HepG2 (cell line): ENCODE data around the gene PTRHD1. TPM values are rescaled to one million over a fixed set of nuclear protein-coding genes. Genes with fewer than 3 reads are reported as not detected.

Experiments
- ATAC-seq: fragments of 200-7000 bp; cut with Tn5 transposase; 3 replicates; pipeline ENCODE4 v1.9.1; 2020; ENCODE audit warnings: mild to moderate bottlenecking, moderate library complexity
- BruUV-seq: library from RNA; stranded (reverse); fragments of 400-500 nt; replicated peaks from 2 replicates; lab custom pipeline; 2021; lab: Mats Ljungman, UMichigan
- CTCF ChIA-PET: fragments of 300-600 bp; formaldehyde crosslinking; extraction: SDS; loops from one replicate; lab custom pipeline; 2021; ENCODE audit warnings: low total read pairs, inconsistent platforms, low intra/inter-chr PET ratio; lab: Yijun Ruan, JAX
- POLR2A ChIA-PET: fragments of 350-600 bp; sonication (Branson Sonifier 250); formaldehyde crosslinking; loops from one replicate; lab custom pipeline; 2020; ENCODE audit warnings: antibody characterized with exemption, inconsistent platforms; lab: Yijun Ruan, JAX
- DNase-seq: peaks from one replicate; pipeline ENCODE4 v3.0.0-alpha.2; 2015; ENCODE audit warnings: low spot score
- FAIRE-seq: peaks from 3 replicates; lab custom pipeline; 2011; peaks lifted over from hg19 to GRCh38; lab: Jason Lieb, UNC
- H2AFZ ChIP-seq: one replicate; pipeline ENCODE4 v1.6.1; 2011; ENCODE audit warnings: low read length, inconsistent platforms
- H3K27ac ChIP-seq: fragments of 300-600 bp; 3 replicates; pipeline ENCODE4 v1.8.0; 2011; ENCODE audit warnings: mixed run types, mild to moderate bottlenecking, mixed read lengths, low read length, inconsistent platforms; ENCODE audit not compliant: insufficient read depth; ENCODE audit errors: extremely low read length
- H3K27me3 ChIP-seq, 2 experiments: fragments of 200-600 bp in 1 of 2; 2 replicates in 1 of 2; 3 replicates in 1 of 2; pipeline versions ENCODE4 v1.6.0 to v1.8.0; 2011; ENCODE audit warnings: low read length in 2 of 2, mild to moderate bottlenecking in 2 of 2, moderate library complexity in 2 of 2, inconsistent platforms in 1 of 2; ENCODE audit not compliant: insufficient read depth in 2 of 2, control insufficient read depth in 1 of 2
- H3K36me3 ChIP-seq, 2 experiments: fragments of 200-600 bp in 1 of 2; replicated peaks in 1 of 2; 2 replicates in 1 of 2; 3 replicates in 1 of 2; pipeline versions ENCODE4 v1.5.1 to v1.8.0; 2011; ENCODE audit warnings: low read length in 2 of 2, inconsistent platforms in 1 of 2; ENCODE audit not compliant: insufficient read depth in 2 of 2, control insufficient read depth in 1 of 2
- H3K4me1 ChIP-seq: 2 replicates; pipeline ENCODE4 v1.5.1; 2012; ENCODE audit warnings: low read length, inconsistent platforms; ENCODE audit not compliant: insufficient read depth
- H3K4me2 ChIP-seq: 2 replicates; pipeline ENCODE4 v1.6.0; 2011; ENCODE audit warnings: low read depth, low read length, inconsistent platforms
- H3K4me3 ChIP-seq, 3 experiments: fragments of 200-600 bp in 1 of 3; sonication (generic), shearing (Covaris generic) in 1 of 3; replicated peaks in 1 of 3; 2 replicates each; pipeline ENCODE4 v1.5.1; 2011 to 2016; ENCODE audit warnings: low read length in 3 of 3, inconsistent platforms in 2 of 3, low read depth in 2 of 3, mild to moderate bottlenecking in 2 of 3, control low read depth in 1 of 3, mixed read lengths in 1 of 3; ENCODE audit not compliant: insufficient read depth in 1 of 3
- H3K79me2 ChIP-seq: one replicate; pipeline ENCODE4 v1.6.1; 2011; ENCODE audit warnings: low read length, inconsistent platforms; ENCODE audit not compliant: insufficient read depth
- H3K9ac ChIP-seq: 2 replicates; pipeline ENCODE4 v1.6.0; 2011; ENCODE audit warnings: mild to moderate bottlenecking, low read depth, low read length, inconsistent platforms; ENCODE audit not compliant: insufficient read depth
- H3K9me3 ChIP-seq: 2 replicates; pipeline ENCODE4 v1.5.1; 2012; ENCODE audit warnings: mild to moderate bottlenecking, low read length
- H4K20me1 ChIP-seq: 2 replicates; pipeline ENCODE4 v1.6.0; 2011; ENCODE audit warnings: inconsistent platforms, mild to moderate bottlenecking, low read length, moderate library complexity; ENCODE audit not compliant: insufficient read depth
- ATF1 ChIP-seq: IDR thresholded peaks from 2 replicates; pipeline ENCODE4 v1.6.1; 2016; ENCODE audit warnings: mild to moderate bottlenecking, control low read depth
- ELF3 ChIP-seq: IDR thresholded peaks from 2 replicates; pipeline ENCODE4 v1.6.1; 2016; ENCODE audit warnings: missing genetic modification reagents, missing compliant biosample characterization
- KMT2B ChIP-seq: IDR thresholded peaks from 2 replicates; pipeline ENCODE4 v1.6.1; 2016; ENCODE audit warnings: missing genetic modification reagents, missing compliant biosample characterization
- NFAT5 ChIP-seq: sonication (generic); formaldehyde crosslinking; IDR thresholded peaks from 2 replicates; pipeline ENCODE4 v1.4.0; 2020; ENCODE audit warnings: missing genetic modification reagents
- STAT6 ChIP-seq: sonication (generic); formaldehyde crosslinking; IDR thresholded peaks from 2 replicates; pipeline ENCODE4 v1.4.0; 2020; ENCODE audit warnings: missing genetic modification reagents, mild to moderate bottlenecking, borderline replicate concordance
- TEAD3 ChIP-seq: optimal IDR thresholded peaks from 2 replicates; pipeline ENCODE3; 2016; ENCODE audit warnings: borderline replicate concordance
- ZNF333 ChIP-seq: sonication (generic); formaldehyde crosslinking; IDR thresholded peaks from 2 replicates; pipeline ENCODE4 v1.4.0; 2020; ENCODE audit warnings: mild to moderate bottlenecking, missing genetic modification reagents, borderline replicate concordance
- WGBS: methylation state at CpG from one replicate; pipeline ENCODE4 v1.1.6; 2017; ENCODE audit warnings: low lambda C conversion rate; 5-methylcytosine and 5-hydroxymethylcytosine counted together
- in situ Hi-C: cut with HindIII; loops from 2 replicates; pipeline ENCODE4 v1.10.0; 2017; ENCODE audit warnings: low pct_unique_long_range_greater_than_20kb; ENCODE audit not compliant: extremely low pct_ligation_motif_present
- intact Hi-C: fragments of 100-400 bp; cut with micrococcal nuclease; formaldehyde crosslinking; loops from one replicate; pipeline ENCODE4 v1.10.0; 2022; ENCODE audit not compliant: unreplicated experiment
- polyA plus RNA-seq, 8 experiments: library from polyadenylated mRNA; depleted of rRNA in 3 of 8; stranded (reverse) in 7 of 8; unstranded in 1 of 8; fragments of >200 nt; fragmentation: Illumina TruSeq in 4 of 8; extraction: Trizol in 4 of 8; gene quantifications; 2 replicates each; pipeline versions ENCODE4 v1.2.1 to v1.2.3, GENCODE V29; 2011 to 2016; ENCODE audit warnings: low read depth in 4 of 8, missing spikeins in 1 of 8, mixed read lengths in 1 of 8; ENCODE audit not compliant: insufficient read depth in 1 of 8
- total RNA-seq, 5 experiments: library from RNA; depleted of rRNA; stranded (reverse); fragments of >200 nt; fragmentation: Illumina TruSeq; extraction: Trizol; gene quantifications; 2 replicates each; pipeline ENCODE4 v1.2.3, GENCODE V29; 2016; ENCODE audit warnings: low read depth in 1 of 5

Gene PTRHD1
- total and polyA plus RNA-seq, 2 of the 13 experiments (the other 11 are each of a cell fraction or from before 2014, with no cell fraction given): 72.6 to 90.8 TPM

DNA sequence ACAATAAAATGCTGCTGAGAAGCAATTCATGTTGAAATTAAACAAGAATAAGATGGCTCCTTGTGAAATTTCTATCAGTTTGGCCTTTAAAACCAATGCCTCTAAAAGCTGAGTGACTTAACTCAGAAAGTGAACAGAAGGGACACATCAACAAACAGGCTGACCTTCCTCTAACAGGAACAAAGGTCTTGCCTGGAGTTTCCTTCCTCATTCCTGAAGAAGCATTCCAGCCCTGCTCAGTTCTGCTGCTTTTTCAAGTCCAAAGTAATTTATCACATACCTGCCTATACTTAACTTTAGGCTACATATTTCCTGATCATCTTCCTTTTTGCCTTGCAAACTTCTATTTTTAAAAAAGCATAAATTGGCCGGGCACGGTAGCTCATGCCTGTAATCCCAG lies 14.1 kb downstream of the PTRHD1 start:
- BruUV-seq: no TSS peak
- Histone ChIP-seq H3K9me3 (no peaks in the 10 kb centered on the region), H3K27ac (no peak overlapping the region), H3K9ac (no peak overlapping the region), H4K20me1 (no peaks in the 10 kb centered on the region), H3K79me2 (no peaks in the 10 kb centered on the region), H3K4me1 (peaks cover 11% of the 10 kb centered on the region; the same call in 1 of the 2 replicates), H3K27me3 (no peaks in the 10 kb centered on the region), H3K4me3 (no peak overlapping the region), H2AFZ (no peak overlapping the region), H3K4me2 (no peak overlapping the region), H3K36me3 (no peaks in the 10 kb centered on the region)
- ATAC-seq (peak; percentile 56; the same call in 2 of the 3 replicates), DNase-seq (no peak), FAIRE-seq (no peak)
- intact Hi-C loops: no loop called here
- in situ Hi-C loops: no loop called here
- POLR2A ChIA-PET: interaction anchor here (2.0 kb wide), 1 partner anchor 14 kb away, joined by 7 read pairs; the partner anchor contains the start of genes CENPO and PTRHD1
- TF ChIP-seq KMT2B (no peak), NFAT5 (CRISPR knock-in tag) (no peak), STAT6 (CRISPR knock-in tag) (no peak), ELF3 (CRISPR knock-in tag) (peak; percentile 86), TEAD3 (CRISPR knock-in tag) (peak; percentile 84), ZNF333 (CRISPR knock-in tag) (no peak), ATF1 (CRISPR knock-in tag) (no peak)
- WGBS: 61% methylated on average over 2 of the region's 2 CpGs
- CTCF ChIA-PET: no interaction called here
